ENCODE results near the gene EPB41L5.

Gene EPB41L5

GRCh38 chr2:120225549-120226065 is 212.7 kb downstream of the EPB41L5 start:
- no peak for DNase-seq (ENCODE audit: low spot score)

- no peak for DNase-seq (ENCODE audit: low spot score)
These were observed 213.4 kb downstream of the EPB41L5 start for GRCh38 chr2:120226316-120226715.

- DNase-seq (ENCODE audit: low spot score) = no peak
These were observed 214.5 kb downstream of the EPB41L5 start for GRCh38 chr2:120227111-120227991.

GRCh38 chr2:120228503-120228902 is 215.6 kb downstream of the EPB41L5 start:
- DNase-seq (ENCODE audit: low spot score) = no peak
